Common myeloid progenitor, CD34-positive (primary cell): ENCODE data around the gene WWC1.
"Not testable (repeated sequence)": the region's sequence is repeated elsewhere in the genome, so short reads cannot be mapped to it uniquely, and the experiment has no call there.

Experiments used
- CTCF ChIA-PET: fragments of 350-600 bp; sonication (Branson Sonifier 250); formaldehyde crosslinking; loops from one replicate; lab custom pipeline; 2021; ENCODE audit warnings: antibody characterized with exemption; lab: Charles Lee
- POLR2A ChIA-PET: fragments of 350-600 bp; sonication (Branson Sonifier 250); formaldehyde crosslinking; loops from one replicate; lab custom pipeline; 2021; ENCODE audit warnings: antibody characterized with exemption; lab: Charles Lee
- DNase-seq, 3 donors: peaks; one replicate each; pipeline versions ENCODE4 v3.0.0 to v3.0.0-alpha.2; 2013
- H3K27ac ChIP-seq, 2 experiments: 1 replicate in 1 of 2; 2 replicates in 1 of 2; pipeline ENCODE4 v1.7.0; 2013; ENCODE audit warnings: inconsistent platforms in 2 of 2, low read length in 2 of 2, mild to moderate bottlenecking in 2 of 2, low read depth in 1 of 2, moderate library complexity in 1 of 2; ENCODE audit not compliant: severe bottlenecking in 2 of 2, insufficient read depth in 1 of 2, poor library complexity in 1 of 2
- H3K27me3 ChIP-seq, 5 experiments: replicated peaks in 2 of 5; 1 replicate in 3 of 5; 2 replicates in 2 of 5; pipeline versions ENCODE4 v1.6.1 to v1.7.0; 2013; ENCODE audit warnings: low read length in 4 of 5, mild to moderate bottlenecking in 2 of 5, moderate library complexity in 2 of 5, inconsistent platforms in 1 of 5; ENCODE audit not compliant: insufficient read depth in 5 of 5, control insufficient read depth in 4 of 5
- H3K36me3 ChIP-seq, 4 experiments: 1 replicate in 2 of 4; 2 replicates in 2 of 4; pipeline versions ENCODE4 v1.6.1 to v1.7.0; 2013; ENCODE audit warnings: low read length in 3 of 4, control low read depth in 1 of 4, mild to moderate bottlenecking in 1 of 4; ENCODE audit not compliant: control insufficient read depth in 4 of 4, insufficient read depth in 4 of 4
- H3K4me1 ChIP-seq, 4 experiments: 1 replicate in 3 of 4; 2 replicates in 1 of 4; pipeline versions ENCODE4 v1.6.1 to v1.7.1; 2013; ENCODE audit warnings: low read length in 3 of 4, mild to moderate bottlenecking in 3 of 4, control low read depth in 1 of 4, inconsistent platforms in 1 of 4, moderate library complexity in 1 of 4; ENCODE audit not compliant: control insufficient read depth in 4 of 4, insufficient read depth in 4 of 4; ENCODE audit errors: control extremely low read depth in 1 of 4
- H3K4me3 ChIP-seq, 7 experiments: 1 replicate in 4 of 7; 2 replicates in 3 of 7; pipeline versions ENCODE4 v1.5.1 to v1.7.0; 2013; ENCODE audit warnings: mild to moderate bottlenecking in 7 of 7, low read length in 6 of 7, moderate library complexity in 6 of 7, inconsistent platforms in 2 of 7, low read depth in 2 of 7, control low read depth in 1 of 7; ENCODE audit not compliant: insufficient read depth in 4 of 7, control insufficient read depth in 1 of 7; ENCODE audit errors: extremely low read depth in 1 of 7
- H3K9me3 ChIP-seq, 5 experiments: 1 replicate in 4 of 5; 2 replicates in 1 of 5; pipeline versions ENCODE4 v1.6.1 to v1.7.1; 2013; ENCODE audit warnings: low read length in 4 of 5, mild to moderate bottlenecking in 2 of 5, inconsistent platforms in 1 of 5, low read depth in 1 of 5, moderate library complexity in 1 of 5; ENCODE audit not compliant: control insufficient read depth in 4 of 5, insufficient read depth in 2 of 5; ENCODE audit errors: control extremely low read depth in 1 of 5
- WGBS: methylation state at CpG from one replicate; pipeline ENCODE4 v1.1.5; 2013; ENCODE audit not compliant: insufficient coverage; 5-methylcytosine and 5-hydroxymethylcytosine counted together

The WWC1 gene

GRCh38 chr5:168307925-168308584, 16.6 kb downstream of the WWC1 start:
- Histone ChIP-seq H3K9me3 (no peaks in the 10 kb centered on the region), H3K36me3 (no peaks in the 10 kb centered on the region), H3K27ac (no peak overlapping the region), H3K4me1 (no peaks in the 10 kb centered on the region), H3K27me3 (peaks cover 0 to 3% (median 0%) of the 10 kb centered on the region in 5 experiments), H3K4me3 (no peak overlapping the region)
- 97% methylated on average over 3 of the region's 4 CpGs for WGBS
- POLR2A ChIA-PET = no interaction called here
- CTCF ChIA-PET = no interaction called here
- no peak for DNase-seq

GRCh38 chr5:168308976-168309598, 17.6 kb downstream of the WWC1 start:
- no peaks in the 10 kb centered on the region for H3K36me3 ChIP-seq
- POLR2A ChIA-PET = no interaction called here
- no peak overlapping the region for H3K4me3 ChIP-seq
- 93% methylated on average over 6 of the region's 6 CpGs for whole genome bisulfite sequencing
- peaks cover 0 to 2% (median 0%) of the 10 kb centered on the region in 5 experiments for H3K27me3 ChIP-seq
- H3K4me1 ChIP-seq = no peaks in the 10 kb centered on the region
- no peak overlapping the region for H3K27ac ChIP-seq
- CTCF ChIA-PET = no interaction called here
- no peaks in the 10 kb centered on the region for H3K9me3 ChIP-seq
- no peak for DNase-seq

GRCh38 chr5:168310541-168310940, 19.1 kb downstream of the WWC1 start:
- H3K9me3 ChIP-seq, H3K4me1 ChIP-seq, H3K36me3 ChIP-seq, H3K4me3 ChIP-seq, H3K27me3 ChIP-seq, POLR2A ChIA-PET, CTCF ChIA-PET, H3K27ac ChIP-seq, DNase-seq: not testable (repeated sequence)
- 80% methylated on average over 2 of the region's 3 CpGs for WGBS

- 72% methylated on average over 5 of the region's 6 CpGs for WGBS
These were observed 19.7 kb downstream of the WWC1 start for GRCh38 chr5:168311061-168311566.

GRCh38 chr5:168312606-168313295, 21.3 kb downstream of the WWC1 start:
- ChIA-PET POLR2A (no interaction called here), CTCF (no interaction called here)
- H3K4me3 ChIP-seq = no peak overlapping the region
- H3K27ac ChIP-seq = no peak overlapping the region
- no peaks in the 10 kb centered on the region for H3K9me3 ChIP-seq
- DNase-seq = no peak
- H3K27me3 ChIP-seq = peaks cover 0 to 4% (median 0%) of the 10 kb centered on the region in 5 experiments
- no peaks in the 10 kb centered on the region for H3K36me3 ChIP-seq
- 88% methylated on average over 10 of the region's 11 CpGs for WGBS
- H3K4me1 ChIP-seq = no peaks in the 10 kb centered on the region

More at GRCh38 chr5:168311061-168311566, 19.7 kb downstream of the WWC1 start:
- Histone ChIP-seq H3K36me3 (no peaks in the 10 kb centered on the region), H3K27ac (no peak overlapping the region), H3K9me3 (no peaks in the 10 kb centered on the region), H3K4me1 (no peaks in the 10 kb centered on the region), H3K4me3 (no peak overlapping the region), H3K27me3 (peaks cover 0 to 2% (median 0%) of the 10 kb centered on the region in 5 experiments)
- ChIA-PET CTCF (no interaction called here), POLR2A (no interaction called here)
- DNase-seq = no peak

- Histone ChIP-seq H3K4me3 (no peak overlapping the region), H3K27ac (no peak overlapping the region), H3K4me1 (no peaks in the 10 kb centered on the region), H3K27me3 (peaks cover 0 to 2% (median 0%) of the 10 kb centered on the region in 5 experiments), H3K36me3 (no peaks in the 10 kb centered on the region), H3K9me3 (no peaks in the 10 kb centered on the region)
- CTCF ChIA-PET = no interaction called here
- no peak for DNase-seq
- WGBS = 94% methylated on average over 4 of the region's 7 CpGs
- POLR2A ChIA-PET = no interaction called here
These were observed 22.3 kb downstream of the WWC1 start for GRCh38 chr5:168313596-168314204.
